ENCODE data around the gene SMIM5. TPM values are rescaled to one million over a fixed set of nuclear protein-coding genes. Genes with fewer than 3 reads are reported as not detected.
"Not testable (repeated sequence)": the region's sequence is repeated elsewhere in the genome, so short reads cannot be mapped to it uniquely, and the experiment has no call there.

SMIM5 gene
- total RNA-seq, 3 donors from 2014 or later = 0.24 TPM; not detected in 2

DNA sequence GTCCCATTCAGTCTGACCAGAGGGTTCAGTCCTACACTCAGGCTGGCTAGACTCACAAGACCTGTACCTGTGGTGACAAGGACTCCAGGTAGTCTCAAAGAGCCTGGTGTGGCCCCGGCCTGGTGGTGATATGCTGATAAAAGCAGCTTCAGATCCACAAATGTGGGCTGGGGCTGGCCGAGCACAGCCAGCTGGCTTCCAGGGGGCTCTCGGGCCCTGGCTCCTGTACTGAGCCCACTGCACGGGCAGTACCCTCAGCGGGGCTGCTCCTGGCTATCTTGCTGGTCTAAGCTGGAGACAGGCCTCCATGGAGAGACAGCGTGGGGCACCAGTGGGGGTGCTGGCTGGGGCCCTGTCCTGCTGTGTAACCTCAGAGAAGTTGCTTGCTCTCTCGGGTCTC, 4.3 kb downstream of the SMIM5 start:
- Mint-ChIP-seq H3K9me3 (no peaks in the 10 kb centered on the region), H3K27me3 (ENCODE audit: low read depth) (no peaks in the 10 kb centered on the region), H3K4me1 (ENCODE audit: low read depth) (peaks cover 9% of the 10 kb centered on the region), H3K4me3 (no peak overlapping the region), H3K36me3 (ENCODE audit: insufficient read depth) (no peaks in the 10 kb centered on the region)
- no peak for DNase-seq
- ATAC-seq = no peak

DNA sequence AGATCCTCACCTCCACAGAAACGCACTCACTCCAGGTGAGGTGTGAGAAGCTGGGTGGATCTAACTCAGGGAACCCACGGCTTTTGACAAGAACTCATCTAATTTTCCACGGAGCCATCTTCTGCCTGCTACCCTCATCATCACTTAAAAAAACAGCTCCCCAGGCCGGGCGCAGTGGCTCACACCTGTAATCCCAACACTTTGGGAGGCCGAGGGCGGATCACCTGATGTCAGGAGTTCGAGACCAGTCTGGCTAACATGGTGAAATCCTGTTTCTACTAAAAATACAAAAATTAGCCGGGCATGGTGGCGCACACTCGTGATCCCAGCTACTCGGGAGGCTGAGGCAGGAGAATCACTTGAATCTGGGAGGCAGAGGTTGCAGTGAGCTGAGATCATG, 4.8 kb downstream of the SMIM5 start:
- not testable (repeated sequence) for ATAC-seq; H3K4me1 Mint-ChIP-seq (ENCODE audit: low read depth); DNase-seq; H3K4me3 Mint-ChIP-seq; H3K27me3 Mint-ChIP-seq (ENCODE audit: low read depth); H3K36me3 Mint-ChIP-seq (ENCODE audit: insufficient read depth); H3K9me3 Mint-ChIP-seq

DNA sequence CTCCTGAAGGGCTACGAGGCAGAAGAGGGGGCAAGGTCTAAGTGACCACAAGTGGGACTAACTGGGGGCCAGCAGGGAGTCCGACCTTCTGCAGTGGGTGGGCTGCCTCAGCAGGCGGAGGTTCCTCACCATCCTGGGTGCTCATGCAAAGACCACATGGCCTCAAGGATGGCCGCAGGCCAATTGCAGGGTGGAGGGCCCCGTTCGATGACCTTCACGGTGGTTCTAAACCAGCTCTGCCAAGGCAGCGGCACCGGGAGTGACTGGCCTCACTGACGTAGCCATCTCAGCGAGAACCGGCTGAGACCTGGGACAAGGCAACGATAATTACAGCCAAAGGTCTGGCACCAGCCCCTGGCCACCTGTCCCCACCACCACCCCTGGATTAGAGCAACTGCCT, 5.7 kb downstream of the SMIM5 start:
- Mint-ChIP-seq H3K4me3 (no peak overlapping the region), H3K9me3 (no peaks in the 10 kb centered on the region), H3K27me3 (ENCODE audit: low read depth) (no peaks in the 10 kb centered on the region), H3K36me3 (ENCODE audit: insufficient read depth) (no peaks in the 10 kb centered on the region), H3K4me1 (ENCODE audit: low read depth) (peaks cover 1% of the 10 kb centered on the region)
- DNase-seq (no peak), ATAC-seq (no peak)

DNA sequence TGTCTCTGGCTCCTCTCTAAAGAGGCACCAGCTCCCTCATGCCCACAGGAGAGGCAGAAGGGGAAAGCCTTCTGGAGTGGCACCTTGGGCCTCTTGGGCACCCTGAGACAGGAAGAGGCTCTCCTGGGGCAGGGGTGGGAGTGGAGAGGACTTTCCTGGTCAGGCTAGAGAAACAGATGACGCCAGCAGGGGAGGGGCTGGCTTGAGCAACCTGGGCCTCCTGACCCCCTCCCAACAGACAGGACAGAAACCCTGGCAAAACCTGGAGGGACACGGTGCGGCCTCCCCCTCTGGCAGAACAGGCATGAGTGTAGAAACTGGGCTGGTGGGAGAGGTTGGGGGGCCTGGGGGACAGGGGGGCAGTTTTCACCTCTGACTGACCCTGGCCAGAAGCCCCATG, 6.1 kb downstream of the SMIM5 start:
- no peaks in the 10 kb centered on the region for H3K36me3 Mint-ChIP-seq (ENCODE audit: insufficient read depth)

DNA sequence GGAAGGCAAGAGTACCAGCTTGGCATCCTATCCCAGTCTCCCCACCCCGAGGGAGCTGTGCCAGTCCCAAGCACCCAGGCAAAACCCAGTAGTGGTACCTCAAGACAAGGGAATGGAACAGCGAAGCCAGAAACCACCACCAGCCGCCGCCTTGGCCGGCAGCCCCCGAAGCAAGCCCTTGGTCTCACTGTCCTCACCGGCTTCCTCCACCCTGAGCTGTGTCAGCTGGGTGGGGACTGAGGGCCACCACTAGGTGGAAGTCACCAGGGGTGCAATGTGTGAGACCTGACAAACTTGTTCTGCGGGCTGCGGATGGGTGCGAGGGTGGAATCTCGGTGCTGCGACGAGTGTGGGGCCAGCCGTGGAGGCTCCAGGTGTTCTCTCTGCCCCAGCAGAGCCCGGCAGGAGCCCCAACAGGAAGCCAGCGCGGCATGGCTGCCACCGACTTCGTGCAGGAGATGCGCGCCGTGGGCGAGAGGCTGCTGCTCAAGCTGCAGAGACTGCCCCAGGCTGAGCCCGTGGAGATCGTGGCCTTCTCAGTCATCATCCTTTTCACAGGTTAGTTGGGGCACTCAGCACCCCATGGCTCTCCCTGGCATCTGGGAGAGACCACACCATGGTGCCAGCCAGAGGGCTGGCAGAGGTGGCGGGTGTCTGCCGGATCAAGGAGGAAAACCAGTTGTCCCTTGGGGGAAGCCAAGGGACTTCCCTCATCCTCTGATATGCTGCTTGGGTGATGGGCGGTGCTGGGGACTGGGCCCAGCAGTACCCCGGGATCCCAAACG, 6.7 kb downstream of the SMIM5 start:
- Mint-ChIP-seq H3K36me3 (ENCODE audit: insufficient read depth) (no peaks in the 10 kb centered on the region), H3K9me3 (no peaks in the 10 kb centered on the region), H3K4me3 (no peak overlapping the region), H3K27me3 (ENCODE audit: low read depth) (no peaks in the 10 kb centered on the region), H3K4me1 (ENCODE audit: low read depth) (no peaks in the 10 kb centered on the region)
- DNase-seq (no peak), ATAC-seq (no peak)

More for the DNA sequence above, 6.1 kb downstream of the SMIM5 start:
- no peak for ATAC-seq
- H3K4me1 Mint-ChIP-seq (ENCODE audit: low read depth) = no peaks in the 10 kb centered on the region
- H3K9me3 Mint-ChIP-seq = no peaks in the 10 kb centered on the region
- no peaks in the 10 kb centered on the region for H3K27me3 Mint-ChIP-seq (ENCODE audit: low read depth)
- H3K4me3 Mint-ChIP-seq = no peak overlapping the region
- DNase-seq = no peak

DNA sequence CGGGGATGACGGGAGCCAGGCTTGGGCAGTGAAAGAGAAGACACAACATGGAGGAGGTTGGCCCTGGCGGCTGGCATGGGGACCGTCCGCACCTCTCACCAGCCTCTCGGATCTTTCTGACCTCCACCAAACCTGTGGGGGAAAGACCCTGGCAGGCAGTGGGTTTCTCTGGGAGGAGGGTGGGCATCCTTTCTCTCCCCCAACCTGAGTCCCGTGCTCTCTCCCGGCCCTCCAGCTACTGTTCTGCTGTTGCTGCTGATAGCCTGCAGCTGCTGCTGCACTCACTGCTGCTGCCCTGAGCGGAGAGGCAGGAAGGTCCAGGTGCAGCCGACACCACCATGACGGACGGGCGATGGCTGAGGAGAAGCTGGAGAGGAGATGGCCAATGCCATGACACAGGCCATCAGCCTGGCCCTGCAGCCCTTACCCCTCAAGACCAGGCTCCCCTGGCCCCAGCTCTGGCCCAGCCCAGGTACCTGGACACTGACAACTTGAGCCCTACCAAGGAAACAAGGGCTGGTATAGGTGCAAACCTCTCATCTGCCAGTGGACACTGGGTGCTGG, 7.4 kb downstream of the SMIM5 start:
- no peak for ATAC-seq
- Mint-ChIP-seq H3K27me3 (ENCODE audit: low read depth) (no peaks in the 10 kb centered on the region), H3K4me3 (no peak overlapping the region), H3K4me1 (ENCODE audit: low read depth) (no peaks in the 10 kb centered on the region), H3K9me3 (no peaks in the 10 kb centered on the region), H3K36me3 (ENCODE audit: insufficient read depth) (no peaks in the 10 kb centered on the region)
- no peak for DNase-seq

DNA sequence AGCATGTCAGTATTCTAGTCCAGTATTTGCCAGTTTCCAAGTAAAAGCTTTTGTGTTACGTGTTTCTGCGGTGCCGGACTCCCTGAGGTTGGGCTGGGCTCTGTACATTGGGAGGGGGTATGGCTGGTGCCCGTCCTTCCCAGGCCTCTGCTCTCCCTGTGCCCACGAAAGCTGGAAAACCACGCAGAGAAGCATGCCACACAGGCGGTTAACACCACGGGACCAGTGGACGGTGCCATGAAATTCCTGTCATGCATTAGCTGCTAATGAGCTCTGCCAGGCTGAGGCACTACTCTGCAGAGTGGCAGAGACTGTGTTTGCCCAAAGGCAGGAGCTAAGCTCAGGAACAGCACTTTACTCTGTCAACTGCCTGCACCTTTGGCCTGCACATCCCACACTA, 8.1 kb downstream of the SMIM5 start:
- no peaks in the 10 kb centered on the region for H3K27me3 Mint-ChIP-seq (ENCODE audit: low read depth)
- H3K4me3 Mint-ChIP-seq = no peak overlapping the region
- peaks cover 3% of the 10 kb centered on the region for H3K4me1 Mint-ChIP-seq (ENCODE audit: low read depth)
- ATAC-seq = no peak
- H3K36me3 Mint-ChIP-seq (ENCODE audit: insufficient read depth) = no peaks in the 10 kb centered on the region
- no peaks in the 10 kb centered on the region for H3K9me3 Mint-ChIP-seq
- DNase-seq = no peak

DNA sequence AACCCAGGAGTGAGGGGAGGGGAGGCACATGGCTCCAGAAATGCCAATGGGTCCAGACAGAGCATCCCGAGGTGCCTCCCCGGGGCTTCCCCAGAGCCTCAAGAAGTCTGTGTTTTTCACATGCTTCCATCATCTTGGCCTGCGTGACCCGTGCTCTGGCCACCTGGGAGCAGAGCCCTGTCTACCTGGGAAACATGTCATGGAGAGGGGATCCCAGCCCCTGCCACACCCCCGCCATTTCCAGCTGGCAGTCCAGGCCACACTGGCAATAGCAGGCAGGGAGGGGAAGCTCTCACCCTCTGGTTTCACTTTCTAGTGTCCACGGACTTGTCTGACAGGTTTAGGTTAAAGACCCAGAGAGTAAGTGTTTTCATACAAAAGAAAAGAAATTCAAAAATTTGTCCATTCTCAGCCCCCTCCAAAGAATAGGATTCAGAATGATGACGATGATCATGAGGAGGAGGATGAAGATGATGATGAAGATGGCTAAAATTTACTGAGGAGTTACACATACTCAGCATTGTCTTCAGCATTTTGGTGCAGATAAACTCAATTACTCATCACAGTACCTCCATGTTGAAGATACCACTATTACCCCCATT, 9.0 kb downstream of the SMIM5 start:
- ATAC-seq = no peak
- no peak for DNase-seq

DNA sequence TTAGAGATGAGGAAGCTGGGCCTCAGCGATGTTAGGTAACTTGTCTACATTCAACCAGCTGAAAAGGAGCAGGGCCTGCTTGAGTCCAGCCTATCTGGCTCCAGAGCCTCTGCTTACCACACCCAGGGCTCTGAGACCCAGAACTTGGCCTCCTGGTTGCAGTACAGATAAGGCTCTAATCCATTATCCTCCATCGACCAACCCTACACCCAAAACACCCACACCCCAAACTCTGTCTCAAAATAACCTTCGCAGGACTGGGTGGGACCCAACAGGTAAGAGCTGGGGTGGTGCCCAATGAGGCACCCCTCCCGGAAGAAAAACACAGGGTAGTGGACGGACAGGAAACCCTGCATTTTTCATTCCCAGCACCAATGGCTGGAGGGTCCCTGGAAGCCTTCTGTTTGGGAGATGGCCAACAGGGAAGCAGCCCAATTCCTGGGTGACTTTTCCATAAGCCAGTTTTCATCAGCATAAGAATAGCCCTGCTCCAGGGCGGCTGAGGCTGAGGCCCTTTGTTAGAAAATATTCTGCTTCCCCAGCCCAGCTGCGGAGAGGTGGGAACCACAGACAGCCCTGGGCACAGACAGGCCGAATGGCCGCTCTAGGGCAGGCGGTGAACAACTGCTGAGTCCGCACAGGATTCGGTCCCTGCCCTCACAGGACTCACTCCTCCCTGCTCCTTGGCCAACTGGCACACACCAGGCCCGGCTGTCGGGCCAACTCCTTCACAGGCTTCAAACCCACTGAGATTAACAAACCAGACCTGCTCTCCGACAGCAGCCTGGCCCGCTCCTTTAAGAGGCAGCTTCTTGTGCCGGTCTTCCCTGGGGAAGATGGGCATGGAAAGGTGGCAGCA, 9.8 kb downstream of the SMIM5 start:
- Mint-ChIP-seq H3K4me3 (no peak overlapping the region), H3K4me1 (ENCODE audit: low read depth) (peaks cover 6% of the 10 kb centered on the region), H3K36me3 (ENCODE audit: insufficient read depth) (no peaks in the 10 kb centered on the region), H3K9me3 (no peaks in the 10 kb centered on the region), H3K27me3 (ENCODE audit: low read depth) (no peaks in the 10 kb centered on the region)
- no peak for ATAC-seq
- no peak for DNase-seq

More for the DNA sequence above, 9.0 kb downstream of the SMIM5 start:
- no peaks in the 10 kb centered on the region for H3K36me3 Mint-ChIP-seq (ENCODE audit: insufficient read depth)
- H3K9me3 Mint-ChIP-seq = no peaks in the 10 kb centered on the region
- no peak overlapping the region for H3K4me3 Mint-ChIP-seq
- H3K27me3 Mint-ChIP-seq (ENCODE audit: low read depth) = no peaks in the 10 kb centered on the region
- H3K4me1 Mint-ChIP-seq (ENCODE audit: low read depth) = peaks cover 6% of the 10 kb centered on the region

DNA sequence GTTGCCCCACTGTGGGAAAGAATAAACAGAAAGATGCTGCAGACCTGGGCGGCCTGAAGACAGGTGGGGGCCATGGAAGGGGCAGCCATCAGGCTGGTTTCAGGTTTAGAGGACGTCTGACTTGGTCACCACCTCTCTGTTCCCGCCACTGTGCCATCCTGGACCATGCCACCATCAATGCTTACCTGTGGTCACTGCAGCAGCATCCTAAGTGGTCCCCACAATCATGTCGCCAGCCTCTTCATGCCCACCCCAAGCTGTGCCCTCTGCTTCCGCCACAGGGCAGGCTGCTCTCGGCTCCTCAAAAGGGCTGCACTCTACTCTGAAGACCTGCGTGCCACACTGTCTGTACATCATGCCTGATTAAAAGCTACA, 10.4 kb downstream of the SMIM5 start:
- no peak overlapping the region for H3K4me3 Mint-ChIP-seq
- DNase-seq (no peak), ATAC-seq (no peak)
- H3K36me3 Mint-ChIP-seq (ENCODE audit: insufficient read depth) = no peaks in the 10 kb centered on the region
- no peaks in the 10 kb centered on the region for H3K9me3 Mint-ChIP-seq
- no peaks in the 10 kb centered on the region for H3K27me3 Mint-ChIP-seq (ENCODE audit: low read depth)
- H3K4me1 Mint-ChIP-seq (ENCODE audit: low read depth) = peaks cover 6% of the 10 kb centered on the region

DNA sequence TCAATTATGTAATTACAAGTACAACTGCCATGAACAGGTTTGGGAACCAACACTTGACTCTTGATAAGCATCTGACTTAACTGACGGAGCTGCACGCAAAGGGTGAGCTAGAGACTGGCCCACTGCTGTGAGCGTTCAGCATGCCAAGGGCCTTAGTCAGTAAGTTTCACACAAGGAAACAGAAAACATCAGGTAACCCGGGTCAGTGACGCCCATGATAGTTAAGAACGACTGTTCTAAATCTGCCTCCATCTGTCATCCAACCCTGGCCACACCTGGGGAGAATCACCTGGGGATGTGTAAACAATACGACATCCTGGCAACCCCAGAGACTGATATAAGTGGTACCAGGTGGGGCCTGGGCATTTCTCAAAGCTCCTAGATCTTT, 12.3 kb downstream of the SMIM5 start:
- H3K9me3 Mint-ChIP-seq = no peaks in the 10 kb centered on the region
- H3K27me3 Mint-ChIP-seq (ENCODE audit: low read depth) = no peaks in the 10 kb centered on the region
- ATAC-seq = no peak
- H3K36me3 Mint-ChIP-seq (ENCODE audit: insufficient read depth) = peaks cover 11% of the 10 kb centered on the region
- DNase-seq = no peak
- no peak overlapping the region for H3K4me3 Mint-ChIP-seq
- H3K4me1 Mint-ChIP-seq (ENCODE audit: low read depth) = peaks cover 6% of the 10 kb centered on the region

DNA sequence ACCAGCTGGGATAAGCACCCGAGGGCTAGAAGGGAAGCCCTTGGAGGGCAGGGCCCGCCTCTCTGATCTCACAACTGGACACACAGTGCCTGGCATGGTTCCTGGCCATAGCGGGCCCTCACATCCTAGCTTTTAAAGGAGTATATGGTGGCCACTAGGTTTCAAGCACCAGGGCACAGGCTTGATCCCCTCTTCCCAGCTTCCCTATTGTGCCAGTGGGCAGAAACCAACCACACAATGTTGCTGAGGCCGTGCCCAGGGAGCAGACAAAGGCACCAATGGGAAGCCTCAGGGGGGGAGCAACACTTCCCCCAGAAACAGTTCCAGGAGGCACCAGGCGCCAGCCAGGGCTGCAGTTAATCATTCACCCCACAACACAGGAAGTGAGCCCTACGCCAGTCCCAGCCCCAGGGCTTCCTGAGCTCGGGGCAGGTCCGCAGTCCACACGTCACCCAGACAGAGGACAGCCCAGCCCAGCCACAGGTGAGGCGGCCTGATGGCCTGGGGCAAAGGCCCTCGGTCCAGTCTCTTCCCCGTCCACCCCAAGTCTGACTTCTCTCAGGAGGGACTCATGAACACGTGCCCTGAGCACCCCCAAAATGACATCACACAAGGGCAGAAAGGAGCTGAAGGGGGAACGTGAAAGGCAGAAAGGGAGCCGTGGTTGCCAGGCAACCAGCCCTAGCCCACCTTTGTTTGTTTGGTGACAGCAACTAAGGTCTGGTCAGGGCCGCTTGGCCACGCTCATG, 12.8 kb downstream of the SMIM5 start:
- H3K27me3 Mint-ChIP-seq (ENCODE audit: low read depth) = no peaks in the 10 kb centered on the region
- peaks cover 6% of the 10 kb centered on the region for H3K4me1 Mint-ChIP-seq (ENCODE audit: low read depth)
- no peaks in the 10 kb centered on the region for H3K9me3 Mint-ChIP-seq
- ATAC-seq (peak; percentile 61 to 71), DNase-seq (no peak)
- peaks cover 16% of the 10 kb centered on the region for H3K36me3 Mint-ChIP-seq (ENCODE audit: insufficient read depth)
- no peak overlapping the region for H3K4me3 Mint-ChIP-seq

DNA sequence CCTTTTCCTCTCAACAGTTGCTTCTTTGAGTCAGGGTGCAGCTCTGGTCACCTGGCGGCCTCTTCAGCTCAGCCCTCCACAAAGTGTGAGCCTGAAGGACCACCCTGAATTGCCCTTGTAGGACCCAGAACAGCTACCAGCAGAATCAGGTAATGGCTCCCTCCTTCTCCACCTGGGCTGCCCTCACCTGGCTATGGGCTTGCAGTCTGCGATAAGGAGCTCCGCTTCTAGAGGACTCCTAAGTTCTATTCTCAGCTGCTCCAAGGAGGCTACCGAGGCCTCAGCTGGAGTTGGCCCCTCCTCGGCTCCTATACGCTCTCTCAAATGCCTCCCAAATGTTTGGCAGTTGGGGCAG, 13.4 kb downstream of the SMIM5 start:
- Mint-ChIP-seq H3K4me3 (no peak overlapping the region), H3K36me3 (ENCODE audit: insufficient read depth) (peaks cover 17% of the 10 kb centered on the region), H3K27me3 (ENCODE audit: low read depth) (no peaks in the 10 kb centered on the region), H3K4me1 (ENCODE audit: low read depth) (peaks cover 6% of the 10 kb centered on the region), H3K9me3 (no peaks in the 10 kb centered on the region)
- no peak for ATAC-seq
- DNase-seq = no peak

DNA sequence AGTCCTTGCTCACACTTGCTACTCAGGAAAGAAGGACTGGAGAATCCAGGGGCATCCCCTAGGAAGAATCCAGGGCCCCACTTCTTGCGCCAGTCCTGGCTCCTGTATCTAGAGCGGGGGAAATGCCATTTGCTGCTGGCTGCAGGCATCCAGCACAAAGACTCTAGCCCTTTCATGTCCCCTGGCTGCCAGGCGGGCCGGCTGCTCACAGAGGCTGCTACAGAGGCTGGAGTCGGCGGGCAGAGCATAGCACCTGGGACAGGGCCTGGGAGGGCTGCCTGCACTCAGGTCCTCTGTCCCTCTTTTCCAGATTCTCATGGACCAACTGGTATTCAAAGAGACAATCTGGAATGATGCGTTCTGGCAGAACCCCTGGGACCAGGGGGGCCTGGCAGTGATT, 13.8 kb downstream of the SMIM5 start:
- ATAC-seq (no peak), DNase-seq (no peak)
- Mint-ChIP-seq H3K4me1 (ENCODE audit: low read depth) (peaks cover 6% of the 10 kb centered on the region), H3K27me3 (ENCODE audit: low read depth) (no peaks in the 10 kb centered on the region), H3K4me3 (no peak overlapping the region), H3K36me3 (ENCODE audit: insufficient read depth) (peaks cover 17% of the 10 kb centered on the region), H3K9me3 (no peaks in the 10 kb centered on the region)

All from activated T-cell treated with anti-CD3 and anti-CD28 coated beads, Interleukin-2, amount 50 U/mL, for 4 hours (primary cell).